Measurements from ENCODE around the gene FNBP1L.
A peak's percentile ranks its signal among the peaks of the same experiment; 100 is the strongest.
"Not testable (repeated sequence)": the region's sequence is repeated elsewhere in the genome, so short reads cannot be mapped to it uniquely, and the experiment has no call there.

Gene FNBP1L

DNA sequence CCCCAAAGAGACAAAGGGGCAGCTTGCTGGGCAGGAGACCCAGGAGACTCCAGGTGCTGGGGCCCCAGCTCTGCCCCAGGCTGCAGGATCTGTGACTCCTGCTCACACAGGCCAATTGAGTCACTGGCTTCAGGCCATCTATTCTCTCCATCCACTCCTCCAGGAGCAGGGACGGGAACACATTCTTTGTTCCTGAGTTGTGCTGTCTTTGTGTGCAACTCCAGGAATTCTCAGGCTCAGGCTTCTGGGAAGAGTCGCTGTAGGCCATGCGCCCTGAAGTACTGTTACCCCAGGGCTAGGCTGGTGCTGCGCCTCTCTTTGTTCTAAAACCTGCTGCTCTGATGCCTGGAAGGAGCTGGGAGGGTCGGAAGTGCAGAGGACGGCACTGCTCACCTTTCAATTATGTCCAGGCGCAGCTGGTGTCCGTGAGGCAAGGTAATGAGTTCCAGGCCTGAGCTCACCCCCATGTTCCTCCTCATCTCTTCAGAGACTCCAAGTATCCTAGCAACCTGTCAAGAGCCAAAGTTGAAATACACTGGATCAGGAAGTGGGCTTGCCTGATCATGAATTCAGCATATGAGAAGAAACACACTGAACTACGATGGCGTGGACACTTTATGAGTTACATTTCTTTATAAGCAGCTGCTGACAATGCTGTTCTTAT, 127.8 kb downstream of the FNBP1L start:
- no peak for DNase-seq

- DNase-seq, result no peak
Measured at GRCh38 chr1:93576346-93576745, 128.4 kb downstream of the FNBP1L start.

DNA sequence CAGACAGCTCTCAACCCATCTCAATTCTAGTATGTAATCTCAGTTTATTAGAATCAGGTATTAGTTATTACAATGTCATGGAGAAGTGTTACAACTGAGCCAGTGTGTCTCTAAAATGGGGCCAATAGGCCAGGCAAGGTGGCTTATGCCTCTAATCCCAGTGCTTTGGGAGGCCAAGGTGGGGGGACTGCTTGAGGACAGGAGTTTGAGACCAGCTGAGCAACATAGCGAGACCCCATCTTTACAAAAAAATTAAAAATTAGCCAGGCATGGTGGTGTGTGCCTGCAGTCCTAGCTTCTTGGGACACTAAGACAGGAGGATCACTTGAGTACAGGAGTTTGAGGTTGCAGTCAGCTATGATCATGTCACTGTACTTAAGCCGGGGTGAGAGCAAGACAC, 128.8 kb downstream of the FNBP1L start:
- no peak for DNase-seq

- no peak for DNase-seq
Measured at GRCh38 chr1:93577536-93578432, 129.9 kb downstream of the FNBP1L start.

DNA sequence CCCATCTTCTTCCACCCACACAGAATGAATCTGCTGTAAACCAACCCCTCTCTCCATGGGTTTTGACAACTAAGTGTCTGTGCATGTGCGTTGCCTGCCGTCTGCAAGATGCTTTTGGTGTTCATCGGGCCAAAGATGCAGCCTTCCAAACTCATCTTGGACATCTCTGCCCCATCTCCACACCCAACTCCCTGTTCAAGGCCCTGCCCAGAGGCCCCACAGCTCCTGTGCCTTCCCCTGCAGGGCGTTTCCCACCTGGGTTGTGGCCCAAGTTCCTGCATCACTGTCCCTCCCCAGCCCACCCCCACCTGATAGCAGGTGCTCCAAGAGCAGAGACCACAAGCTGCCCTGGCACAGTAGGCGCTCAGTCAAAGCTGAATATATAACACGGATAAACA, 130.5 kb downstream of the FNBP1L start:
- no peak for DNase-seq

GRCh38 chr1:93578911-93579825, 131.2 kb downstream of the FNBP1L start:
- no peak for DNase-seq

GRCh38 chr1:93579891-93580290, 132.0 kb downstream of the FNBP1L start:
- no peak for DNase-seq

DNA sequence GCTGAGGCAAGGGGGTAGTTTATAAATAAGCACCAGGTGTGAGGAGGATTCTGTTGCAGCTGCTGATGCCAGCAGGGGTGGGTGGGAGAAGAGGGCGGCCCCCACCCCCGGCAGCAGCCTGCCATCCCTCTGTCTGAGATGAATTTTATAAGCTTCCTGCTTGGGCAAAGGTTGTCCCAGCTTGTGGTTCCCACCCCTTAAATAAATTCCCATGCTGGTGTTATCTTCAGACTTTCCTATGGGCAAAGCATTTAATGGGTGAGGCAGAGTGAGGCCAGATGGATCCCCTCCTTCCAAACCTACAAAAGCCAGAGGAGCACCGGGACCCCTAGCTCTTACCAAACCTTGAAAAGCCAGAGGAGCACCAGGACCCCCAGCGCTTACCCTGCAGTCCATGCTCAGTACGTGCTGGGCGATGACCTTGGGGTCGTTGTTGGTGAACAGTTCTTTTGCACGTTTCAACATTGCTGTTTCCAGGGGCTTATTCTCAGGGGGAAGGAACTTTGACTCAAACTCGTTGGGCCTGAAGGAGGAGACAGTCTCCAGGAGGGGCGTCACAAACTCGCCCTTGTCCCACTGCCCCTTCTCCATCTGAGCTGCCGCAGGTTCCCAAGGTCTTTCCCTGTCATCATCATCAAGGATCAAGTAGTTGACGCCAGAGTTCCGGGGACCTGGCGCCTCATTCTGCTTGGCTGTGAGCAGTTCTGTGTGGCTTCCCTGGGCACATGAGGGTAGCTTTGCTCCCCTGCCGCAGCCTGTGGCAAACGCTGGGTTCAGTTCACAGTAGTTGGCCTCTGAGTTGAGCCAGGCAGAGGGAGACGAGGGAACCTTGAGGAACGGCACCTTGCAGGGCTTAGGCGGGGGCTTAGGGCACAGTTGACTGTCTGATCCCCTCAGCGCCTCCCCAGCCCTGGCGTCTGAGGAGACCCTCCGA, 134.3 kb downstream of the FNBP1L start:
- DNase-seq, result no peak

- DNase-seq, result no peak
Measured at GRCh38 chr1:93584261-93585003, 136.5 kb downstream of the FNBP1L start.

DNA sequence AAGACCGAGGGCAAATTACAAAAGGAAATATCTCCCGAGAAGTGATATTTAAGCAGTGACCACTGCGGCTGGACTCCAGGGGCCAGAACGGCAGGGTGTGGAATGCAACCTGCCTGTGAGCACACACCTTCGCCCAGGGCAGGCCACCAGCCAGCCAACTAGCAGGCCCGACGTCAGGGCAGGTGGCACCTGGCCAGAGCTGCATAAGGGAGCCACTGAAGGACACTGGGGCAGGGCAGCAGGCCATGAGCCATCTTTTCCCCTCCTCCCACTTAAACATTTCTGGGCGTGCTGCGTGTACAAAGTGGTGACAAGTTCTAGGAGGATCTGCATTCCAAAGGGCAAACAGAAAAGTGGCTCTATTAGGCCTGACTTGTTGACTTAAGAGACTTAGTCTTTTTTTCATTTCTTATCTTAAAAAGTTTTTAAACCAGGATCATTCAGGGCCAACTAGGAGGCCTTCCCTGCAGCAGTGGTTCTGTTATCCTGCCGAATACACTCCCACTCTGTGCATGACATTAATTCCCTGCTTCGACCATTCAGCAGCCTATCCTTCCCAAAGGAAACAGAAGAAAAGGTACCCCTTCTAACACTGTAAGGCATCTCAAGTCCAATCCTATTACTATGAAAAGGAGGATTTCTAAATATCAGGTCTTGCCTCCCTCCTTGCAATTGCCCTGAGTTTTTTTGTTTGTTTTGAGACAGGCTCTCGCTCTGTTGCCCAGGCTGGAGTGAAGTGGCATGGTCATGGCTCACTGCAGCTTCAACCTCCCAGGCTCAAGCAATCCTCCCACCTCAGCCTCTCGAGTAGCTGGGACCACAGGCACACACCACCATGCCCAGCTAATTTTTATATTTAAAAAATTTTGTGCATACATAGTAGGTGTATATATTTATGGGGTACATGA, 137.4 kb downstream of the FNBP1L start:
- DNase-seq, result no peak

- no peak for DNase-seq
Measured at GRCh38 chr1:93587354-93587753, 139.4 kb downstream of the FNBP1L start.

- peak; percentile 33 for DNase-seq
Measured at GRCh38 chr1:93588206-93588605, 140.3 kb downstream of the FNBP1L start.

DNA sequence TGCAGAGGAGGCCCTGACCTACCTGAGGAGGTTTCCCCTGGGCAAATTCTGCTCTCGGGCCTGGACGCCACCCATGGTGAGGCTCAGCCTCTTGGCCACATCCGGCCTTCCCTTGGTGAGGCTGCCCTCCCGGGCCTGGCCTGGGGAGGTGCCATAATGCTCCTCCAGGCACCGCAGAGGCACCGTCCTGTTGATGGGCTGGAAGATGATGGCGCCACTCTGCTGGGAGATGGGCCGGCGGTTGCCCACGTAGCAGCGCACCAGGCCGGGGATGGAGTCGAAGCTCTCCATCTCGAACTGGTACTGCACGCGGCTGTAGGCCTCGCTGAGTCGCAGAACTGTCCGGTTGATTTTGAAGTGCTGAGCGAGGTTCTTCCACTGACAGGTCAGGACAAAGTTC, 141.0 kb downstream of the FNBP1L start:
- DNase-seq, result no peak

- DNase-seq, result not testable (repeated sequence)
Measured at GRCh38 chr1:93591291-93591675, 143.4 kb downstream of the FNBP1L start.

DNA sequence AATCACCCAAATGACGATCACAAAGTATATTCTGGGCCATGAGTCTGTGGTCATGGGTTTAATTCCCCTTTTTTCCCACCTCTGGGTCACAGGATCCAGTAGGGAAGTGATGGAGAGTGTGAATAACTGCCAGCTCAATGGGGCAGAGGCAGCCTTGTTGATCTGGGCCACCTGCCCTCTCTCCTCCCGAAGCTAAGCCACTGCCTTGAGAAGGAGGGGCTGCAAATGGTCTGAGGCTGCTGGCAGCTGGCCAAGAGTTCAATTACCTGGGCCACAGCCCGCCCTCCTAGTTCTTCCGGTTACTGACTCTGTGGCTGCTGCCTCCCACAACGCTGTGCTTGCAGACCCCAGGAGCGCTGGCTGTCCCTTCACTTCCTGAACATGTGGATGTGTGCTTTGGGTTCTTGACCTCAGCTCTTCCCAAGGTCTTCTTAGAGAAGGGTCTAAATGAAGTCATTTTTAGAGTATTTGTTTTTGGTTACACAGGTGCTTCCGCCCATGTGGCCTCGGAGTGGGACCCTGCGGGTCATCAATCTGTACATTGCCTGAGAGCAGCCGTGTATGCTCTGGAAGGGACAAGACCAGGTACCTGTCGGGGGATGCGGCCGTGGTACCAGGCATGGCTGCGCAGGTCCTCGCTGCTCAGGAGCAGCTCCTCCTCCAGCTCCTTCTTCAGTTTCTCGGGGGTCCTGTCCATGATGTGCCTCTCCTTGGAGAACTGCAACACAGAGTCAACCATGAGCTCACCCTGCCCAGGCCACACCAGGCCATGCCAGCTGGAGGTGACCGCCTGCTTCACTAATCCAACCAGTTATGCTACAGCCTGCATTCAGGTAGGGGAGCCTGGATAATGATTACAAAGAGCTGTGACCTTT, 144.0 kb downstream of the FNBP1L start:
- DNase-seq, result peak; percentile 31

DNA sequence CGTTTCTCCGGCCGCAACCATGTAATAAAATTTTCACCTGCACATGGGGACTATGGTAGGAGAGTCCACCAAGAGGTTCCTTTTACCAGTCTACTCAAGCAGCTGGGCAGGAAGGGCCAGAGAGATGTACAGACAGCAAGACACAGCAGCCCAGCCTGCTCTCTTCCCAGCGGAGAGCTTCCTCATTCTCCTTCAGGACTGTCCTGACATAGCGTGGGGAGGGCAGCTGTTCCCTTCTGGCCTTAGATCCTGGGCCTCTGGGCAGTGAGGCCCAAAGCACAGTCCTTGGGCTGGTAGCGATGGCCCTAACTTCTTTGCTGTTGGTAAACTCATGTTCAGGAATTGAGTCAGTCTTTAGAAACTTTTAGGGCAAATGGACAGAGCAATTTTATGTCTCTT, 144.6 kb downstream of the FNBP1L start:
- no peak for DNase-seq

DNA sequence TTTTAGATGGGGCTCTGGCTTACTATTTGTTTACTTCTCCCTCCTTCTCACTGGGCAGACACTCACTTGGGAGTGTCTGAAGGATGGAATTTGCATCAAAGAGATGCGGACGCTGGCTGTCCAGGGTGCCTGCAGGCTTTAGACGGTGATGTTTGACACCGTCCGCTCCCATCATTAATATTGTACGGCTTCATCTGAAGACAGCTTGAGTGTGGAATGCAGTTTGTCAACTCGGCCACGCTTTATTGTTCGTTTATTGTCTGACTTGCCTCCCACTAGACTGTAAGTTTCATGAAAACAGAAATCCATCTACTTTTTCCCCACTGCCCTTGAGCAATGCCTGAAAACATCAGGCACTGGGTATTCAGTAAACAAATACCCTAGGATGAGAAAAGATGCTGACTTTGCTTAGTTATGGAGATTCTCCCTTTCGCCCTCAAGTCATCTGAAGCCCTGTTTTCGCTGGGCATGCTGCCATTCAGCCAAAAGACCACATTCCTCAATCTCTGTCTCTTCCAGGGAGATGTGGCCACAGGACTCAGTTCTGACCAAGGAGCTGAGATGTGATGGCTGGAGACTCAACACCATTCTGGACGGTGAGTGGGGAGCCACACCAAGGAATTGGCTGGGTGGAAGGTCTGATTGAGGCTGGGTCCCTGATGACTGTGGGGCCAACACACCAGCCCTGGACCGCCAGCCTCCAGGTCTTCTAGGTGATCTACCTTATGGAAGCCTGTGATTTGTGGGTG, 146.1 kb downstream of the FNBP1L start:
- no peak for DNase-seq

- DNase-seq, result no peak
Measured at GRCh38 chr1:93594603-93594880, 146.6 kb downstream of the FNBP1L start.

GRCh38 chr1:93595266-93595665, 147.3 kb downstream of the FNBP1L start:
- no peak for DNase-seq
